GM19463 (cell line): ENCODE data around the gene TNFRSF1B.

Experiments used
- ATAC-seq: cut with Tn5 transposase; IDR thresholded peaks from one replicate; pipeline ENCODE4 v1.9.1; 2021; ENCODE audit warnings: mild to moderate bottlenecking, moderate library complexity; ENCODE audit not compliant: unreplicated experiment

TNFRSF1B gene

GRCh38 chr1:12141163-12141850, 25.5 kb upstream of the TNFRSF1B start:
- ATAC-seq, result no peak

DNA sequence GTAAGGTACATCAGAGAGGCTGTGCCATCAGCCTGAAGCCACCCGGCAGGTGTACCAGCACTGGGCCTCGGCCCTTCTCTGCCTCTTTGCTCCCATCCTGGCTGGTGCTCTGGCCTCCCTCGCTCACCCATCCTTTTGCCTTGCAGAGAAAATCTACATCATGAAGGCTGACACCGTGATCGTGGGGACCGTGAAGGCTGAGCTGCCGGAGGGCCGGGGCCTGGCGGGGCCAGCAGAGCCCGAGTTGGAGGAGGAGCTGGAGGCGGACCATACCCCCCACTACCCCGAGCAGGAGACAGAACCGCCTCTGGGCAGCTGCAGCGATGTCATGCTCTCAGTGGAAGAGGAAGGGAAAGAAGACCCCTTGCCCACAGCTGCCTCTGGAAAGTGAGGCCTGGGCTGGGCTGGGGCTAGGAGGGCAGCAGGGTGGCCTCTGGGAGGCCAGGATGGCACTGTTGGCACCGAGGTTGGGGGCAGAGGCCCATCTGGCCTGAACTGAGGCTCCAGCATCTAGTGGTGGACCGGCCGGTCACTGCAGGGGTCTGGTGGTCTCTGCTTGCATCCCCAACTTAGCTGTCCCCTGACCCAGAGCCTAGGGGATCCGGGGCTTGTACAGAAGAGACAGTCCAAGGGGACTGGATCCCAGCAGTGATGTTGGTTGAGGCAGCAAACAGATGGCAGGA, 24.5 kb upstream of the TNFRSF1B start:
- no peak for ATAC-seq

GRCh38 chr1:12142891-12143630, 23.7 kb upstream of the TNFRSF1B start:
- no peak for ATAC-seq

DNA sequence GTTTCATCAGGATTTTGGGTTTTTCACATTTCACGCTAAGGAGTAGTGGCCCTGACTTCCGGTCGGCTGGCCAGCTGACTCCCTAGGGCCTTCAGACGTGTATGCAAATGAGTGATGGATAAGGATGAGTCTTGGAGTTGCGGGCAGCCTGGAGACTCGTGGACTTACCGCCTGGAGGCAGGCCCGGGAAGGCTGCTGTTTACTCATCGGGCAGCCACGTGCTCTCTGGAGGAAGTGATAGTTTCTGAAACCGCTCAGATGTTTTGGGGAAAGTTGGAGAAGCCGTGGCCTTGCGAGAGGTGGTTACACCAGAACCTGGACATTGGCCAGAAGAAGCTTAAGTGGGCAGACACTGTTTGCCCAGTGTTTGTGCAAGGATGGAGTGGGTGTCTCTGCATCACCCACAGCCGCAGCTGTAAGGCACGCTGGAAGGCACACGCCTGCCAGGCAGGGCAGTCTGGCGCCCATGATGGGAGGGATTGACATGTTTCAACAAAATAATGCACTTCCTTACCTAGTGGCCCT, 23.1 kb upstream of the TNFRSF1B start:
- ATAC-seq, result no peak

DNA sequence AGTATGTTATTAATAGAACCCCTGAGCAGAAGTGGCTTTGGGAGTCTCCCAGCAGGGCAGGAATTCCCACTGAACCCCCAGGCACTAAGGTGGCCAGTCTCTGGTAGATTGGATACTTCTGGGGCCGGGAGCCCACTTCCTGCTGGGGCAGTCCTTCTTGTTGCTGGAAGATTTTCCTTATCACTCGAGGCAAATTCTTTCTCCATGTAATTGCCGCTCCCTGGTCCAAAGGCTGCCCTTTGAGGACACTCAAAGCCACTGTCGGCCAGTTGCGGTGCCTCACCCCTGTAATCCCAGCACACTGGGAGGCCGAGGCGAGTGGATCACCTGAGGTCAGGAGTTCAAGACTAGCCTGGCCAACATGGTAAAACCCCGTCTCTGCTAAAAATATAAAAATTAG, 22.6 kb upstream of the TNFRSF1B start:
- no peak for ATAC-seq

- ATAC-seq, result no peak
Measured at GRCh38 chr1:12144969-12145368, 21.8 kb upstream of the TNFRSF1B start.

- no peak for ATAC-seq
Measured at GRCh38 chr1:12145616-12146342, 21.0 kb upstream of the TNFRSF1B start.

GRCh38 chr1:12146343-12147112, 20.3 kb upstream of the TNFRSF1B start:
- ATAC-seq, result no peak

GRCh38 chr1:12147201-12147701, 19.5 kb upstream of the TNFRSF1B start:
- ATAC-seq, result no peak

- ATAC-seq, result no peak
Measured at GRCh38 chr1:12148160-12148957, 18.4 kb upstream of the TNFRSF1B start.

DNA sequence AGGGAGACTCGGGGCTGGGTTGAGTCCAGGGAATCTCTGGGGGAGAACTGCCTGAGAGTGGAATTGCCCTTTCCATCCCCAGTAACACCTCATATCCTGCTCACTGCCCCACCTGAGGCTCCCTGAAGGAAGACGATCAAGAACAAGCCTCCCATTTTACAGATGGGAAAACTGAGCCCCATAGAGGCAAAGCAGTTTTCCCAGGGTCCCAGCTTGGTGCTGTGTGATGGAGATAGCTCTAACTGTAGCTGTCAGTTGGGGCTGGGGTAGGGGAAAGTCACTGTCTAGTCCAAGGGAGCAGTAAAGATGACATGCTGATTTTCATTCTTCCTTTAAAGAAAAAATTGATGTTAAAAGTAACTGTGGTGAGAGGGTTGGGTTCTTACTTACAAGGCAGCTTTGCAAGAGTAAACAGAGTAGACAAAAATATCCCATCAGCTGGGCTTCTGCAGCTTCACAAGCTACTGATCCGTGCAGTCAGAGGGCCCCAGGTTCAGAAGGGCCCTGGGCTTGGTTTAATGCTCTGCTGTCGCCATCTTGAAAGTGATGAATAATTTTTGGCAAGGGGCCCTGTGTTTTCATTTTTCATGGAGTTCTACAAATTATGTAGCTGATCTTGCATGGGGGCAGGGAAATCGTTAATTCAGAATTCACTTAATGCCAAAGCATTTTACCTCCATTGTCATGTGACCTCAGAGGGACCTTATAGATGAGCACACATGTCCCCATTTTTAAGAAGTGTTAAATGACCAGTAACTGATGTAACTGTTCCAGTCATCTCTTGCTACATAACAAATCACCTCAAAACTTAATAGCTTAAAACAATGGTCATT, 17.6 kb upstream of the TNFRSF1B start:
- no peak for ATAC-seq

GRCh38 chr1:12149791-12150175, 17.0 kb upstream of the TNFRSF1B start:
- no peak for ATAC-seq

- no peak for ATAC-seq
Measured at GRCh38 chr1:12150456-12151200, 16.2 kb upstream of the TNFRSF1B start.

DNA sequence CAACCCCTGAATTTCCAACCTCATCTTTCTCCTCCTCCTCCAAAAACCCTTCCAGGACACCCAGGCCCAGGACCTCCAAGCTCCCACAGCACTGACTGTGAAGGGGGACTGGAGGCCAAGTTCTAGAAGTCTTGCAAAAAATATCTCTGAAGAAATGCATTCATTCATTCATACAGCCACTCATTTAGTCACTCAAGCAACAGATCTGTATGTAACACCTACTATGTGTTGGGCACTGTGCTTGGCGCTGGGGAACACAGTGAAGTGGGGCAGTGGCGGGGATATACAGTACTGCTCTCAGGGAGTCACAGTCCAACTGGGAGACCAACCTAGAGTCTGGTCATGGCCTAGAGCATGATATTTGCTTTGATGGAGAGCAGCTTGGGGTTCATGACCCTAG, 15.3 kb upstream of the TNFRSF1B start:
- no peak for ATAC-seq

DNA sequence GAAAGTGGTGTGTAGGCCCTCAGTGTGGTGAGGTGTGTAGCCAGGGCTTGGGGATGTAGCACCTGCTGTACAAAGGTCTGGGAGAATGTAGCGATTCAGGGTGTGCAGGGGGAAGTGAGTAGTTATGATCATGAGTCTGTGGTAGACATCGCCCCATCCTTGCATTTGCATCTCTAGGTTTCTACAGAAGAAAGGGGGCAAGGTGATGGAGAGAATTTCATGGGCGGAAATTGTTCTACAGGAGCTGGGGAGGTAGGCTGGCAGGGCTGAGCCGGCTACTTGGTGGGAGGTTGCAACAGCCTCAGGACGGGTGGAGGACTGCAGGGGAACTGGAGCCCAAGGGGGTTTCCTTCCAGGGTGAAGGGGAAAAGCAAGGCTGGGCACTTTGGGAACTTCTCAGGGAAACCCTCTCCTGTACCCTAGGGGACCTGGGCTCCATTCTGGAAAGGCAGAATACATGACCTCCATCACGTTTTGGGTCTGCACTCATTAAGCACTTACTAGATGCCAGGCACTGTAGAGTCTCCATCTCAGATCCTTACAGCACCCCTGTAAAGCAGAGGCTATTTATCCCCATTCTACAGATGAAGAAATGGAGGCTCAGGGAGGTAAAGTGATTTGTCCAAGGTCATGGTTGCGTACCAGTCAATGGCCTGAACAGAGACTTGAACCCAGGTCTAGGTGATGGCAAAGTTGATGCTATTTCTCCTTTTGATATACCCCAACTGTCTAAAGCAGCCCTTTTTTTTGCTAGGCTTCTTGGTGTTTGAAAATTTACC, 14.5 kb upstream of the TNFRSF1B start:
- peak; percentile 61 for ATAC-seq

DNA sequence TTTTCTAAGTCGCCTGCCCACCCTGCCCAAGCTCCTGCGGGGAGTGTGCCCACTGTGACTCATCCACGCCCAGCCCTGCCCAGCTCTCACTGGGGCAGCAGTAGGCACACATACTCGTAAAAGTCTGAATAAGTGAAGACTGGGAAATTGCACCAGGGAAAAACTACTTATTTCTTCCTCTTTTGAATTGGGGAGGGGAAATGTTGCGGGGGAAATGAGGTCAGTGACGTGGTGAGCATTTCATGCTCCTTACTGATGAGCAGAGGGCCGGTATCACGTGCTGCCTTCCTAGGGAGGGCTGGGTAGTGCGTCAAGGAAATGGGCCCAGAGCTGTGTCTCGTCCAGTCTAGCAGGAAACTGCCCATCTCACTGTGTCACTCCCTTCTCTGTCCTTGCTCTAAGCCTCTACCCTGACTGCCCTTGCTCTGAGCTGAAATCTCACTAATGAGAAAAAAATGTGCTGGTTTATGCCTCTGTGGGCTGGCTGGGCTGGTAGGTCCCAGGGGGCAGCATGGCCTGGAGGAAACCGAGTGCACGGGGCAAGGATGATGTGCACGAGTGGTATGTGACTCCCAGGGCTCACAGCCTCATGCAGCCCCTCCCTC, 13.5 kb upstream of the TNFRSF1B start:
- ATAC-seq, result peak; percentile 43

GRCh38 chr1:12155328-12155727, 11.5 kb upstream of the TNFRSF1B start:
- ATAC-seq, result no peak
